Measurements from ENCODE around the gene RNF207. TPM values are rescaled to one million over a fixed set of nuclear protein-coding genes. Genes with fewer than 3 reads are reported as not detected.
A peak's percentile ranks its signal among the peaks of the same experiment; 100 is the strongest.

Gene RNF207
- polyA plus RNA-seq, 3 donors, result 0.10 to 7.7 TPM; not detected in 1

GRCh38 chr1:6200188-6200809 is 5.6 kb upstream of the RNF207 start:
- TF ChIP-seq CTCF (IDR thresholded peaks at IDR 0.05), result no peak
- Histone ChIP-seq H3K9ac (ENCODE audit: insufficient read depth, low read length, poor library complexity, severe bottlenecking) (peak overlapping the region; percentile 92), H3K36me3 (replicated peaks in 1 of 2; ENCODE audit: control insufficient read depth in 1 of 2, insufficient read depth in 2 of 2, low read length in 2 of 2) (peaks cover 14 to 26% of the 10 kb centered on the region in 2 donors), H4K20me1 (ENCODE audit: insufficient read depth, low read length) (peaks cover 40% of the 10 kb centered on the region), H3K27me3 (ENCODE audit: control insufficient read depth in 2 of 2, insufficient read depth in 2 of 2, low read length in 2 of 2) (peaks cover 4 to 7% of the 10 kb centered on the region in 2 donors), H3K27ac (ENCODE audit: low read depth in 1 of 2, low read length in 2 of 2) (peak overlapping the region; percentile 37 to 80), H3K4me3 (replicated peaks in 1 of 3; ENCODE audit: low read depth in 2 of 3, low read length in 3 of 3) (peak overlapping the region; percentile 76 to 97 (median 95)), H3K4me2 (replicated peaks; ENCODE audit: extremely low read depth, low read length, poor library complexity, severe bottlenecking) (peak overlapping the region; percentile 99), H3K9me3 (replicated peaks in 1 of 2; ENCODE audit: control insufficient read depth in 1 of 2, insufficient read depth in 1 of 2, low read length in 2 of 2) (no peaks in the 10 kb centered on the region), H2AFZ (ENCODE audit: insufficient read depth, low read depth, low read length, poor library complexity, severe bottlenecking) (peak overlapping the region; percentile 97), H3K79me2 (ENCODE audit: insufficient read depth, low read length) (peaks cover 38% of the 10 kb centered on the region), H3K4me1 (ENCODE audit: control insufficient read depth in 1 of 2, insufficient read depth in 2 of 2, low read length in 2 of 2) (peaks cover 26 to 36% of the 10 kb centered on the region in 2 donors)
- peaks cover 16 to 27% (median 23%) of the 10 kb centered on the region in 3 donors for H3K27me3 Mint-ChIP-seq (ENCODE audit: low read depth in 3 of 3)
- WGBS (ENCODE audit: insufficient coverage), result 79% methylated on average over 8 of the region's 10 CpGs
- H3K27ac Mint-ChIP-seq, result peak overlapping the region in 5 of 7 donors; percentile 19 to 91 (median 77)
- peak overlapping the region; percentile 83 to 88 for H3K4me3 Mint-ChIP-seq
- peaks cover 19 to 24% of the 10 kb centered on the region in 2 donors for H3K36me3 Mint-ChIP-seq
- no peak for DNase-seq
- peaks cover 0 to 18% (median 4%) of the 10 kb centered on the region in 7 donors for H3K9me3 Mint-ChIP-seq
- peaks cover 36% of the 10 kb centered on the region for H3K4me1 Mint-ChIP-seq
- intact Hi-C loops (cut with micrococcal nuclease), result loop anchor here in 1 of 2 donors (2.0 to 10.0 kb wide), 2 partner anchors 35 to 145 kb away; partner anchors contain the start of gene ICMT

- peaks cover 27 to 47% (median 41%) of the 10 kb centered on the region in 3 donors for H3K27me3 Mint-ChIP-seq (ENCODE audit: low read depth in 3 of 3)
- Histone ChIP-seq H3K27ac (ENCODE audit: low read depth in 1 of 2, low read length in 2 of 2) (no peak overlapping the region), H3K9me3 (replicated peaks in 1 of 2; ENCODE audit: control insufficient read depth in 1 of 2, insufficient read depth in 1 of 2, low read length in 2 of 2) (peaks cover 0 to 4% of the 10 kb centered on the region in 2 donors), H3K27me3 (ENCODE audit: control insufficient read depth in 2 of 2, insufficient read depth in 2 of 2, low read length in 2 of 2) (peaks cover 20 to 27% of the 10 kb centered on the region in 2 donors), H3K4me2 (replicated peaks; ENCODE audit: extremely low read depth, low read length, poor library complexity, severe bottlenecking) (no peak overlapping the region), H3K4me1 (ENCODE audit: control insufficient read depth in 1 of 2, insufficient read depth in 2 of 2, low read length in 2 of 2) (peaks cover 36 to 51% of the 10 kb centered on the region in 2 donors), H4K20me1 (ENCODE audit: insufficient read depth, low read length) (peaks cover 21% of the 10 kb centered on the region), H3K4me3 (replicated peaks in 1 of 3; ENCODE audit: low read depth in 2 of 3, low read length in 3 of 3) (no peak overlapping the region), H3K36me3 (replicated peaks in 1 of 2; ENCODE audit: control insufficient read depth in 1 of 2, insufficient read depth in 2 of 2, low read length in 2 of 2) (peaks cover 3 to 7% of the 10 kb centered on the region in 2 donors), H3K79me2 (ENCODE audit: insufficient read depth, low read length) (peaks cover 22% of the 10 kb centered on the region), H2AFZ (ENCODE audit: insufficient read depth, low read depth, low read length, poor library complexity, severe bottlenecking) (no peak overlapping the region), H3K9ac (ENCODE audit: insufficient read depth, low read length, poor library complexity, severe bottlenecking) (no peak overlapping the region)
- peaks cover 0 to 23% (median 4%) of the 10 kb centered on the region in 7 donors for H3K9me3 Mint-ChIP-seq
- peaks cover 5 to 7% of the 10 kb centered on the region in 2 donors for H3K36me3 Mint-ChIP-seq
- intact Hi-C loops (cut with micrococcal nuclease), result loop anchor here in 1 of 2 donors (10.0 kb wide), 1 partner anchor 147 kb away; no protein-coding TSS in a partner anchor
- no peak overlapping the region for H3K4me3 Mint-ChIP-seq
- 96% methylated on average over 6 of the region's 7 CpGs for WGBS (ENCODE audit: insufficient coverage)
- H3K27ac Mint-ChIP-seq, result no peak overlapping the region
- DNase-seq, result no peak
- peaks cover 38% of the 10 kb centered on the region for H3K4me1 Mint-ChIP-seq
- no peak for TF ChIP-seq CTCF (IDR thresholded peaks at IDR 0.05)
Measured at GRCh38 chr1:6202256-6202655, 3.7 kb upstream of the RNF207 start.
